ENCODE measurements around the gene MYBPC2. TPM values are rescaled to one million over a fixed set of nuclear protein-coding genes. Genes with fewer than 3 reads are reported as not detected.
A peak's percentile ranks its signal among the peaks of the same experiment; 100 is the strongest.

The MYBPC2 gene
- total RNA-seq, 1 donor from 2014 or later = 0.35 TPM

- DNase-seq (ENCODE audit: low read depth) = no peak
Measured at GRCh38 chr19:50500060-50500752, 67.5 kb downstream of the MYBPC2 start.

DNA sequence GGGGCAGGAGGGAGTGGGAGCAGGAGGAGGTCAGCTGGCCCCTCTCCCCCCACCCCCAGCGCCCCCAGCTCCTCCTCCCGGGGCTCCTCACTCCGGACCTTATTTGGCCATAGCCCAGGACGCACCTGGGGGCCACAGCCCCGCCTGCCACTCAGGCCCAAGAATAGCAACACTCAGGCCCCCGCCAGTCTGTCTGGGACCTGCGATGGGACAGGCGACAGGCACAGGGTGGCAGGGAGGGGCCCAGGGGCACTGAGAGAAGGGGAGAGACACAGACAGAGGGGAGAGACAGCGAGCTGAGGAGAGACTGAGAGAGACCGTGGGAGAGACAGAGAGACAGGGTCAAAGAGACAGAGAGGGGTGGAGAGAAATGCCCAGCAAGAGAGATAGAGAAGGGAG lies 68.1 kb downstream of the MYBPC2 start:
- no peak for DNase-seq (ENCODE audit: low read depth)

- no peak for DNase-seq (ENCODE audit: low read depth)
Measured at GRCh38 chr19:50501186-50501567, 68.5 kb downstream of the MYBPC2 start.

GRCh38 chr19:50501568-50502475 lies 69.1 kb downstream of the MYBPC2 start:
- no peak for DNase-seq (ENCODE audit: low read depth)

GRCh38 chr19:50505856-50506611 lies 73.3 kb downstream of the MYBPC2 start:
- DNase-seq (ENCODE audit: low read depth) = no peak

DNA sequence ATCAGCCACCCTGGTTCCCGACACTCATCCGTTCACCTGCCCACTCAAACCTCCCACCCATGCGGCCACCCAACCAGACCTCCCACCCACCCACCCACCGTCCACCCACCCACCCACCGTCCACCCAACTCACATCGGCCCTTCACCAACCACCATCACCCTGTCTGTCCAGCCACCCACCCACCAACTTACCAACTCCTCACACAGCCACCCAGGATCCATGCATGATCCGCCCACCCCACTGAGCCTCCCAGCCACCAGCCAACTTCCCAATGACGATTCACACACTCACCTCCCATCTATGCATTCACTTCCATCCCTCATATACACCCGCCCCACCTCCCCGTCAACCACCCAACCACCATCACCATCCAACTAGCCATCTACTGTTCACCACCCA lies 74.0 kb downstream of the MYBPC2 start:
- no peak for DNase-seq (ENCODE audit: low read depth)

DNA sequence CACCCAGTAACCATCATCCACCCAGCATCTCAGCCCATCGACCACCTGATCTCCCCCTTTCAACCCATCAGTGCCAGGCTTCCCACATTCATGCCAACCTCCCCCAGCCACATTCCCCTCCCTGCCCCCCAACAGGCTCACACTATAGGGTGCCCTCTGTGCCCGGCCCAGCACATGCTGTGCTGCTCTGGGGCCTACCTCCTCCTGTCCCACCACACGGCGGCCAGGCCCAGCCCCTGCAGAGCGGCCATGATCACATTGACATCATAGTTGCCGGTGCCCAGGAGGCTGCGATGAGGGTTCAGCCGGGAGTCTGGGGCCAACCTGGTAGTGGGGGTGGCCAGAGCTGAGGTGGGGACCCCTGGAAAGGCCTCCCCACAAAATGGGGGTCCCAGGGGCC lies 74.7 kb downstream of the MYBPC2 start:
- DNase-seq (ENCODE audit: low read depth) = no peak

GRCh38 chr19:50508843-50509190 lies 76.1 kb downstream of the MYBPC2 start:
- DNase-seq (ENCODE audit: low read depth) = no peak

GRCh38 chr19:50509366-50509765 lies 76.7 kb downstream of the MYBPC2 start:
- no peak for DNase-seq (ENCODE audit: low read depth)

DNA sequence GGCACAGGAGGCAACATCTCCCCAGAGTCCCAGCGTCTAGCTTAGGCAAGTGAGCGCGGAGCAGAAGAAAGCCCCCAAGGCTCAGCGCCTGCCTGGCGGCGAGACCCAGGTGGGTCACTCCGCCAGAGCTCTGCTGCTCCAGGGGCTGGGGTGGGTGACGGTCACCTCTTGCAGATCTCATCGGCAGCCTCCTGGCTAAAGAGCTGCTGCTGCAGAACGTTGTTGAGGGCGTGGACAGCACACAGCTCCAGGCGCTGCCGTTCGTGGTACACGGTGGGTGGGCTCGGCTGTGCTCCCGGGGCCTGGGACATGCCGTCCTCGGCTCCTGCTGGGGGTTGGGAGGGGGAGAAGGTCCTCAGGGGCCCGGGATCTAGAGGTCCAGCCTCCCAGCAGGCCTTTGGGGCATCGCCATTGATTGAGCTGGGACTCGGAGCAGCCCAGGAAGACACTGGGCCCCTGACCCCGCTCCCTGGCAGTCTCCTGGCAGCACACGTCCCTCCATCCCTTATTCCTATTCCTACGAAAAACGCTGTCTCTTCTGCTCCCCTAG lies 77.5 kb downstream of the MYBPC2 start:
- DNase-seq (ENCODE audit: low read depth) = no peak

DNA sequence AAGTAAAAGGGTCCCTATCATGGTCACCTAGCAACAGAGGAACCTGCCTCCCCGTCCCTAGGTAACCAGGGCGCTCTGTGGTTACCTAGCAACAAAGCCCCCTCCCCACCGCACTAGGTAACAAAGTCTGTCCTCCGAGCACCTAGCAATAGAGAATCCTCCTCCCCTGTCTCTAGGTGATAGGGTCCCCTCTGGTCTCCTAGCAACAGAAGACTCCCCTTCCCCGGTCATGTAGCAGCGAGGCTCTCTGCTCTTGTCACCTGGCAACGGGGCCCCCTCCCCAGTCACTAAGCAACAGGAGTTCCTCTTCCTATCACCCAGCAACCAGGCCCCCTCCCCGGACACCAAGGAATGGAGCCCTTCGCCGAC lies 78.0 kb downstream of the MYBPC2 start:
- DNase-seq (ENCODE audit: low read depth) = peak; percentile 2

DNA sequence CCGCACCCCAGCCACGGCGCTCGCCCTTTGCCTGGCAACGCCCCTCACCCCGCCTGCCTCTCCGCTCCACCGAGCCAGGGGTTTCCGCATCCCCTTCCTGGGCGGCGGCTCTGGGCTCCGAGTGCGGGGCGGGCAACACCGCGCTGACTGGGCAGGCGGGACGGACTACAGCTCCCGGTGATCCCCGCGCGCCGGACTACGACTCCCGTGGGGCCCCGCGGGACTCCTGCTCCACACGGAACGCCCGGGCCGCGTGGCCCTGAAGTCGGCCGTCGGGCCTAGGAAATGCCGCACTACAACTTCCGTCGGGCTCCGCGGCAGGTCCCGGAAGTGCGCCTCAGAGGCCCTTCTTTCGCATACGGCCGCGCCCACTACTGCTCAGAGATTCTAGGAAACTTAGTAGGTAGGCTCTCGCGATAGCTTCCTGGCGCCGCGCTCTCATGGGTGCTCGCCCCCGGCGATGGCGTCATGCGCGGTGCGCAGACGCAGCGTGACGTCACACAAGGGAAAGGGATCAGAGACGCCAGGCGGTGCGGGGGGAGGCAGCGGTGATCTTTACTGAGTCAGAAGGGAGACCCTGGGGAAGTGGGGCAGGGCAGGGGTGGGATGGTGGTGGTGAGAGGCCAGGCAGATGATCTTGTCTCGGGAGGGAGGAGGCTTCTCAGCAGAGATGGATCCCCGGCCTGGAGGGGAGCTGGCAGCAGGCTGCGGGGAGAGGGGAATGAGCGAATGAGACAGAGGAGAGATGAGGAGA lies 78.6 kb downstream of the MYBPC2 start, which contains the start of gene JOSD2:
Gene JOSD2, minus strand, starts transcription at position 123 of the 754 bp plus-strand sequence. CDS start 760 bp downstream, outside the sequence.
- peak; percentile 97 for DNase-seq (ENCODE audit: low read depth)

- no peak for DNase-seq (ENCODE audit: low read depth)
Measured at GRCh38 chr19:50512112-50512998, 79.7 kb downstream of the MYBPC2 start.

- no peak for DNase-seq (ENCODE audit: low read depth)
Measured at GRCh38 chr19:50512999-50513745, 80.5 kb downstream of the MYBPC2 start.

- DNase-seq (ENCODE audit: low read depth) = no peak
Measured at GRCh38 chr19:50513746-50514345, 81.2 kb downstream of the MYBPC2 start, which contains the start of gene ASPDH. ASPDH (minus strand) TSS chr19:50513913; CDS start chr19:50513823, 90 bp downstream.

- no peak for DNase-seq (ENCODE audit: low read depth)
Measured at GRCh38 chr19:50514346-50515167, 81.9 kb downstream of the MYBPC2 start.

GRCh38 chr19:50515168-50515561 lies 82.5 kb downstream of the MYBPC2 start:
- DNase-seq (ENCODE audit: low read depth) = no peak
